OCI-LY1 (cell line): ENCODE measurements around the gene ARHGAP10.

Experiments
- H2AFZ ChIP-seq: fragments of 200-600 bp; sonication (generic), shearing (Covaris generic); 2 replicates; pipeline ENCODE4 v1.6.0; 2014; ENCODE audit warnings: antibody characterized with exemption, mild to moderate bottlenecking, low read length
- H3F3A ChIP-seq: fragments of 200-600 bp; sonication (generic), shearing (Covaris generic); 2 replicates; pipeline ENCODE4 v1.6.0; 2014; ENCODE audit warnings: mild to moderate bottlenecking, antibody characterized with exemption, low read length, moderate library complexity; ENCODE audit not compliant: insufficient read depth
- H3K27ac ChIP-seq: fragments of 200-600 bp; sonication (generic); 2 replicates; pipeline ENCODE4 v1.5.1; 2014; ENCODE audit warnings: low read length, mixed run types, mild to moderate bottlenecking, low read depth; ENCODE audit not compliant: poor library complexity, severe bottlenecking
- H3K27me3 ChIP-seq: fragments of 200-600 bp; sonication (generic); 2 replicates; pipeline ENCODE4 v1.6.0; 2014; ENCODE audit warnings: antibody characterized with exemption, mild to moderate bottlenecking, low read length, moderate library complexity; ENCODE audit not compliant: insufficient read depth
- H3K36me3 ChIP-seq: fragments of 200-600 bp; sonication (generic); 2 replicates; pipeline ENCODE4 v1.6.1; 2014; ENCODE audit warnings: mild to moderate bottlenecking, antibody characterized with exemption, low read length, moderate library complexity, mixed read lengths; ENCODE audit not compliant: insufficient read depth
- H3K4me1 ChIP-seq: fragments of 200-600 bp; sonication (generic); 2 replicates; pipeline ENCODE4 v1.5.1; 2014; ENCODE audit warnings: mild to moderate bottlenecking, low read length, moderate library complexity; ENCODE audit not compliant: insufficient read depth, severe bottlenecking
- H3K4me2 ChIP-seq: fragments of 200-600 bp; sonication (generic), shearing (Covaris generic); 2 replicates; pipeline ENCODE4 v1.6.1; 2014; ENCODE audit warnings: low read length
- H3K4me3 ChIP-seq: fragments of 200-600 bp; sonication (generic); 2 replicates; pipeline ENCODE4 v1.5.1; 2014; ENCODE audit warnings: low read length, low read depth, mild to moderate bottlenecking, mixed read lengths; ENCODE audit not compliant: poor library complexity, severe bottlenecking
- H3K79me2 ChIP-seq: fragments of 200-600 bp; shearing (Covaris generic); 2 replicates; pipeline ENCODE4 v1.6.1; 2016; ENCODE audit warnings: mixed run types, low read length, mixed read lengths; ENCODE audit not compliant: insufficient read depth
- H3K9ac ChIP-seq: fragments of 200-600 bp; sonication (generic), shearing (Covaris generic); 2 replicates; pipeline ENCODE4 v1.6.1; 2014; ENCODE audit warnings: mild to moderate bottlenecking, low read length, mixed read lengths
- H3K9me2 ChIP-seq: fragments of 200-600 bp; sonication (generic), shearing (Covaris generic); 2 replicates; pipeline ENCODE4 v1.6.1; 2014; ENCODE audit warnings: low read depth, mild to moderate bottlenecking, low read length, mixed read lengths
- H3K9me3 ChIP-seq: fragments of 200-600 bp; shearing (Covaris generic); 2 replicates; pipeline ENCODE4 v1.6.1; 2014; ENCODE audit warnings: low read length, mixed read lengths
- H4K20me1 ChIP-seq: fragments of 200-600 bp; sonication (generic), shearing (Covaris generic); 2 replicates; pipeline ENCODE4 v1.6.0; 2016; ENCODE audit warnings: mild to moderate bottlenecking, low read length; ENCODE audit not compliant: insufficient read depth
- CTCF ChIP-seq: fragments of 200-600 bp; sonication (generic), shearing (Covaris generic); IDR thresholded peaks from 2 replicates; pipeline ENCODE4 v1.5.1; 2017; ENCODE audit warnings: mild to moderate bottlenecking, antibody characterized with exemption, low read length, moderate library complexity, mixed read lengths
- EZH2 ChIP-seq: fragments of 200-600 bp; sonication (generic), shearing (Covaris generic); IDR thresholded peaks from 2 replicates; pipeline ENCODE4 v1.8.0; 2017; ENCODE audit warnings: borderline replicate concordance, mixed run types, mild to moderate bottlenecking, antibody characterized with exemption, low read length, moderate library complexity, mixed read lengths

The ARHGAP10 gene

GRCh38 chr4:147864607-147865006 lies 132.7 kb downstream of the ARHGAP10 start:
- Histone ChIP-seq H3K79me2 (no peaks in the 10 kb centered on the region), H3K4me3 (no peak overlapping the region)

DNA sequence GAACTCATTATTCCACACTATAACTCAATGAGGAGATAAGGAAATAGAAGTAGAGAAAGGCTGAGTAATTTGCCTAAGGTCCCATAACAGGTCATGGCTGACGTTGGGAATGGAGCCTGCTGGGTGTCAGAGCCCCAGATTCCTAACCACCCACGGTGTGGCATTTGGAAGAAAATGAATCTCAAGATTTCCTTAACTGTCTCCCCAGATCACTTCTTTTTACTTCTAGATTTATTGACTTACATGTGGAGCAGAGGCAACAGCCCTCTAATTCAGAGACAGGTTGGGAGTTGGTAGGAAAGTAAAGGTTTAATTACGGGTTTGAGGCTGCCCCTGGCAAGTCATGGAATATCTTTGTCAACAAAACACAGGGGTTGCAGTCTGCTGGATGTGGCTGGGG lies 134.0 kb downstream of the ARHGAP10 start:
- Histone ChIP-seq H3K4me2 (no peak overlapping the region), H3K36me3 (no peaks in the 10 kb centered on the region), H3K9me3 (no peaks in the 10 kb centered on the region), H3K27me3 (no peaks in the 10 kb centered on the region), H3K4me1 (no peaks in the 10 kb centered on the region), H3K9ac (no peak overlapping the region), H3F3A (no peaks in the 10 kb centered on the region), H3K4me3 (no peak overlapping the region), H3K27ac (no peak overlapping the region), H3K9me2 (no peaks in the 10 kb centered on the region), H3K79me2 (no peaks in the 10 kb centered on the region), H4K20me1 (no peaks in the 10 kb centered on the region), H2AFZ (no peak overlapping the region)
- no peak for TF ChIP-seq CTCF
- TF ChIP-seq EZH2: no peak

More at GRCh38 chr4:147864607-147865006, 132.7 kb downstream of the ARHGAP10 start:
- Histone ChIP-seq H3F3A (no peaks in the 10 kb centered on the region), H3K9me2 (no peaks in the 10 kb centered on the region), H3K27ac (no peak overlapping the region), H3K36me3 (no peaks in the 10 kb centered on the region), H3K4me1 (no peaks in the 10 kb centered on the region), H2AFZ (no peak overlapping the region), H3K4me2 (no peak overlapping the region), H3K9me3 (no peaks in the 10 kb centered on the region), H4K20me1 (no peaks in the 10 kb centered on the region), H3K27me3 (0 out of 2 replicates have a peak, but pooled peaks cover 2% of the 10 kb centered on the region), H3K9ac (no peak overlapping the region)
- no peak for TF ChIP-seq CTCF
- no peak for TF ChIP-seq EZH2

- H3K4me2 ChIP-seq: no peak overlapping the region
- H3K9me2 ChIP-seq: no peaks in the 10 kb centered on the region
- no peaks in the 10 kb centered on the region for H3K4me1 ChIP-seq
- no peak overlapping the region for H3K9ac ChIP-seq
- H3F3A ChIP-seq: no peaks in the 10 kb centered on the region
- H3K4me3 ChIP-seq: no peak overlapping the region
- H3K27ac ChIP-seq: no peak overlapping the region
- H2AFZ ChIP-seq: no peak overlapping the region
- H3K36me3 ChIP-seq: no peaks in the 10 kb centered on the region
- no peaks in the 10 kb centered on the region for H4K20me1 ChIP-seq
- TF ChIP-seq EZH2 (no peak), CTCF (peak; percentile 99)
- no peaks in the 10 kb centered on the region for H3K9me3 ChIP-seq
- H3K27me3 ChIP-seq: no peaks in the 10 kb centered on the region
- no peaks in the 10 kb centered on the region for H3K79me2 ChIP-seq
Observed at GRCh38 chr4:147866532-147867271, 134.8 kb downstream of the ARHGAP10 start.
